Activated CD4-positive, CD25-positive, alpha-beta regulatory T cell treated with anti-CD3 and anti-CD28 coated beads, Interleukin-2, amount 50 U/mL, for 24 hours (primary cell): ENCODE results near the gene PAAF1.

ENCODE experiments used
- ATAC-seq, 2 donors: fragments of 150-1000 bp; cut with Tn5 transposase; one replicate each; pipeline ENCODE4 v1.10.0; 2021; ENCODE audit warnings: mild to moderate bottlenecking in 1 of 2, moderate library complexity in 1 of 2

PAAF1 gene

DNA sequence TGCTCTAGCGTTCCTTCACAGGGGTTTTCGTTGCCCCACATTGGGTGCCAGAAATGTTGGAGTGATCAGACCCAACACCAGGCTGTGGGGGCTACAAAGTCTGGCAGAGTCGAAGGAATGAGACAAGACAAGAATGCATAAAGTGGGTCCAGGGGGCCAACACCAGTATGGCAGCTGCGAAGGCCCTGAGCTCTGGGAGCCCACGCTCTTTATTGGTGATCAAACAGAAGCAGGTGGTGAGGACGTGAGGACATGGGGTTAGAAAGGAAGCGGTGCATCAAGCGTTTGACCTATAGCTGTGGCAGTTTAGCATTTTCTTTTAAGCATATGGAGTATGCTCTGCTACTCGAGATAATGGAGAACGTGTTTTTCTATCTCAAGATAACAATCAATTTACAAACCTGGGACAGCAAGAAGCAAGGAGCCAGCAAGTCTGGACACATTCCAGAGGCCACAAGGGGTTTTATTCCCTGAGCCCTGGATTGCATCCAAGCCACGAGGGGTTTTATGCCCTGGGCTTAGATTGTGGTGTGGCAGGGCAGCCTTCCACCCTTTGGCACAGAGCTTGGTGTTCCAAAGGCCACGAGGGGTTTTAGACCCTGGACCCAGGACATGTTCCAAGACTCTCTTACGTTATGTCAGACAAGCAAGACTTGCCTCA, 70.1 kb downstream of the PAAF1 start:
- no peak for ATAC-seq

DNA sequence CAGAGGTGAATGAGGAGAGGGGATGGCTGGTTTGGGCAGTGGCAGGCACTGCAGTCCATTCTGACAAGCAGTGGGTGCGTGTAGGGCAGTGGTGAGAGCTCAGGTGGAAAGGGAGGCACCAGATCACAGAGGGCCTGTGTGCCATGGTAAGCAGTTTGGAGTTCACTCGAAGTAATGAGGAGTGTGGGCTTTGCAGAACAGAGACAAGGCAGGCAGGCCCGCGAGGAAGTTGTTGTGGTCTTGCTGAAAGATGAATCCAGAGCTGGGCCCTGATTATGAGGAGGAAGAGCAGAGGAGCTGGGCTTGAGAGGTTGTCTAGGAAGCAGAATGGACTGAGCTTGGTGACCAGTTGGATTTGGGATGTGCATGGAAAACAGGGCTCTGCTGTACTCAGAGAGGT, 72.4 kb downstream of the PAAF1 start:
- no peak for ATAC-seq

DNA sequence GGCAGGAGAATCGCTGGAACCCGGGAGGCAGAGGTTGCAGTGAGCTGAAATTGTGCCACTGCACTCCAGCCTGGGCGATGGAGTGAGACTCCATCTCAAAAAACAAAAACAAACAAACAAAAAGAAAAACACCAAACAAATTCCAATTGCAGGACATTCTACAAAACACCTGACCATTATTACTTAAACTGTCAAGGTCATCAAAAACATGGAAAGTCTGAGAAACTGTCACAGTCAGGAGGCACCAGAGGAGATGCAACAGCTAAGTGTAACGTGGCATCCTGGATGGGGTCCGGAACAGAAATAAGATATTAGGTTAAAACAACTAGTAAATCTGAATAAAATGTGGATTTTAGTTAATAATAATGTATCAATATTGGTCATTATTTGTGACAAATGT, 73.1 kb downstream of the PAAF1 start:
- no peak for ATAC-seq

DNA sequence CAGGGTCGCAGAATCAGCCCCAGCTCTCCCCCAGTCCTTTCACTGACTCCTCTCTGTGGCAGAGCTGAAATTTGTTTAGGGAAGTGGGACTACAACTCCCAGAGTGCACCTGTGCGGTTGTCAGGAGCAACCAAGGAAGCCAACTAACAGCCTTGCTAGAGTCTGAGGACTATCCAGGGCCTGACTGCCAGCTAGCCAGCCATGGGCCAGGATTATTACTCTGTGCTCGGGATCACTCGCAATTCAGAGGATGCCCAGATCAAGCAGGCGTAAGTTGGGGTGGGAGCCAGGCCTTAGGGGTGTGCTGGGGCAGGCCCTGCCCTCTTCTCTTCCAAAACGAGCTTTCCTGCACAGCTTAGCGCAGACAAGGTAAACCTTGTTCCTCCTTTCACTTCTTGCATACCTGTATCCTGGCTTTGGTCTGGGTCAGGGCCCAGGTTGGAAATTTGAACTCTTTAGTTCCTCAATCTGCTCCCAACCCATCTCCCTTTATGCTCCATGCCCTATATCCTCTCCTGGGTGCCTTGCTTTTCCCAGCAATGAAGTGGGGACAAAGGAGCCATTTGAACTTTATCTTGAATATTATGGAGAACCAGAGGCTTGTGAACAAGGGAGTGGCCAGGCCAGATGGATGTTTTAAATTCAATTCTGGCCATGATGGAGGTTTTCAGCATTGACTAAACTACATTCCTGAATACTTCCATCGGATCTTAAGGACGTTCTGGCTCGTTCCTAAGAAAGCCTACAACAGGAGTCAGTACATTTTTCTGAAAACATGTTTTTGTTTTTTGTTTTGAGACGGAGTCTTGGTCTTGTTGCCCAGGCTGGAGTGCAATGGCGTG, 74.3 kb downstream of the PAAF1 start, which contains the start of gene DNAJB13:
DNAJB13 (plus strand) TSS at position 158 of the 842 bp plus-strand sequence; CDS start at position 202, 44 bp downstream.
- ATAC-seq, result no peak

DNA sequence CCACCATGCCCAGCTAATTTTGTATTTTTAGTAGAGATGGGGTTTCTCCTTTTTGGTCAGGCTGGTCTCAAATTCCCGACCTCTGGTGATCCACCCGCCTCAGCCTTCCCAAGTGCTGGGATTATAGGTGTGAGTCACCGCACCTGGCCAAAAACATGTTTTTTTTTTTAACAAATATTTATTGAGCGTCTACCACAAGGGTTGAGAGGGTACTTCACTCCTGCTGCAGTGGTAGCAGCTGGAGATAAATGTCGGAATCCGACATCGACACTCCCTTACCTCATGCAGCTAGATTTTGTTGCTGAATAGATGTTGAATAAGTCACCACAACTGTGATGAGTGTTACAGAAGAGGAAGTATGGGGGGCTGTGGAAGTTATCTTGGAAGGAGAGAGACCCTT, 75.0 kb downstream of the PAAF1 start:
- no peak for ATAC-seq

DNA sequence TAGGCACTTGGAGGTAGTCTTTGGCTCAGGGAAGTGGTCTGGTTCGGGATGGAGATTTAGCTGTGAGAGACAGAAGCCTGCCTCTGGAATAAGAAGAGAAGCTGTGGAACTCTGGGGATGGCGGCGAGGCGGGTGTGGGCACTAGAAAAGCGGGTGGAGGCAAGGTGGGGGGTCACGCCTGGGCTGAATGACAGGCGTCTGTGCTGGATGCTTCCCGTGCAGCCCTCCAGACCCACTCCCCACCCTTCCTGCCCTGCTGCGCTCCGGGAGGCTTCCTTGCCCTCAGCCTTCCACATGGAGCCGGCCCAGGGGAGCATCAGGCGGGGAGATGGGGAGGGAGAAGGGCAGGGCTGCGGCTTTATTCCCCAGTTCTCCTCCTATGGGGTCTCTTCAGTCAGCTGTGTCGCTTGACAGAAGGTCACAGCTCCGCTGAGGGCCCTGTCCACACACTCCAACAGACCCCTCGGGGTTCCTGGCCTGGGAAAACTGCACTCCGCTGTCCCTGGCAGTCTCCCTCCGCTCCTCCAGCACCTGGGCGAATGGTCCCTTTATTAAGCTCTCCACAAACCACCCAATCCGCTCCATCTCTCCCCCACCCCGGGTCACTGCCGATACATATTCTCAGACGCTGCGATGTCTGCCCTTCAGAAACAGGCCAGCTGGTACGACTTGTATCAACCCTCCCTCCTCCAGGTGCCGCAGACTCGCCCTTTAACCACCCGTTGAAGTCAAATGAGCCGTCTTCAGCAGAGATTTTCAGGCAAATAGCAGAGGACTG, 80.3 kb downstream of the PAAF1 start:
- ATAC-seq, result no peak

DNA sequence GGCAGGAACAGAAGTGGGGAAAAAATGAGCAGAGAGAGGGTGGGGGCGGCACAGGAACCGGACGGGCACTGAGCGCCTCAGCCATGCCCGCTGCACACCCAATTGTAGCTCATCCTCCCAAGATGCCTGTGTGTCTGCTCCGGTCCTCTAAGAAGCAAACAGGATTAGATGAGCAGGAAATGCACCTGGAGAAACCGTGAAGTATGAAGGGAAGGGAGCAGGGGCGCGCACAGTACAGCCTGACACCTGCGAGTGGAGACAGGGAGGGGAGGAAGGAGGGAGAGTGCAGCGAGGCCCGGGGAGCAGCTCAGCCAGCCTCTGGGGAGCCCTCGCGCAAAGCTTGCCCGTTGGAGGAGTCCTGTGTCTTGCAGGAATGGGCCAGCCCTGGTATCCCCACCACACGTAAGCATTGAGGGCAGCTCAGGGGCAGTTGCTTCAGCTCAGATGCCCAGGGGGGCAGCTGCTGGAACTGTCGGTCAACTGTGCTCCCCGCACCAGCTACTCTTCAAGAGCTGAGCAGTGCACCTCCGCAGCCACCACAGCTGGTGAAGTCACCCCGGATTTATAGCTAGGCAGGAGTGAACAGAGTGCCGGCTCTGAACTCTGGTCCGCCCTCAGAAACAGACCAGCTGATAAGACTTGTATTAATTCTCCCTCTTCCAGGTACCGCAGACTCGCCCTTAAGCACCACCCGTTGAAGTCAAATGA, 81.0 kb downstream of the PAAF1 start:
- no peak for ATAC-seq

DNA sequence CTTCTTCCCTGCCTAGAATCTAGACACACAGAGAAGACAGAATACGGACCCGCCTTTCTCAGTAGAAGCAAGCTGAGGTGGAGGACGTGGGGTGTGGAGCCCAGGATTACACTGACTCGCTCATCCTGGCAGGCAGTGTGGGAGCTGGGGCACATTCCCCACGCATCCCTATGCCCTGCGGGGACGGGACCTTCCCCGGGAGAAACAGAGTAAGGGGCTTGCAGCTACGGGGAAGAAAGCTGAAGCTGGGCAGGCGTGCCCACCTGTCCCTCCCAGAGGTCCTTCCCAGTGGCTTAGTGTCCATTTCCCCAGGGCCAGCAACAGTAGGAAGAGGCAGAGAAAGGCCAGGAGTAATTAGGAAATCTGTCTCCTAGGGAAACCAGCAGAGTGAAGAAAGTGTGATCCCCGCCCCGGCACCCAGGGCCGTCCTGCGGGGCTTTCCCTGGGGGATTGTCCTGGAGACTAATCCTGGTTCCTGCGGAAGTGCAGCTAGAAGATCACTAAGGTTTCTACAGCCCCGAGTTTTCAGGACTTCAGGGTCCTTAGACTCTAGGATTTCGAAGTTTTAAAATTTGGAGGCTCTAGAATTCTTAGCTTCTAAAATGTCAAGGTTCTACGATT, 81.8 kb downstream of the PAAF1 start:
- no peak for ATAC-seq

DNA sequence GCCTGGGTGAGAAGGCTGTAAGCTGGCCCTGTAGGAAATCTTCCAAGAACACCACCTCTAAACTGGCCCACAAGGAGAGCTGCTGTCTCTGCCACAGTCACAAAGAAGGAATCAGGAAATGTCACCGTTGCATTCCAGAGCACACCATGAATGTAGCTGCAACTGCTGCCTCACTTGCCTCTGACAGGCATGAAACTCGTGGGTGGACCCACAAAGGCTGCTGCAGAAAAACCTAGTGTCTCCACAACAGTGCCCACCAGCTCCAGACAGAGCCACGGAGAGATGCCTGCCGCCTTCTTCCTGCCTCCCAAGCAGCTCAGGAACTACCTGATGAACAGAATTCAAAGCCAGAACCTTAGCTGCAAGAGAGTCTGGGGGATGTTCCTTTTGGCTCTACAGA, 84.5 kb downstream of the PAAF1 start:
- no peak for ATAC-seq

DNA sequence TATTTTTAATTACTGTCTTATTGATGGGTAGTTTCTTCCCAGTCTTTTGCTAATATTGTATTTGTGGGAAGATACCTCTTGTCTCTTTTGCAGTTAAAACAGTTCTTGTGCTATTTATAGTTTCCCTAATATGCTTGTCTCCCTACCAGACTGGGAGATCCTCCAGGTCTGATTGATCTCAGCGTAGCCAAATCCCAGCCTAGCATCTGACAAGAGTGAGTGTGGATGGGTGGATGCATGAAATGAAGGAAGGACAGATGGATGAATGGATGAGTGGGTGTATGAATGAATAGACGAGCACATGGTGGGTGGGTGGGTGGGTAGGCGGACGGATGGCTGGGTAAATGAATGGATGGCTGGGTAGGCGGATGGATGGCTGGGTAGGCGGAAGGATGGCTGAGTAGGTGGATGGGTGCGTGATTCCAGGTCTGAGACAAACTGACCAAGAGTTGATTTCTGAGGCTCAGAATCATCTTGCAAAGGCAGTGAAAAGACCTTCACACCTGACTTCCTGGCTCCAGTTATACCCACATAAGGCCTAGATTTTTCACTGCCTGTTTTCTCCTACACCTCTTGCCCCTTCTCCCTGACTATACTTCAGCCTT, 85.4 kb downstream of the PAAF1 start:
- ATAC-seq, result no peak

DNA sequence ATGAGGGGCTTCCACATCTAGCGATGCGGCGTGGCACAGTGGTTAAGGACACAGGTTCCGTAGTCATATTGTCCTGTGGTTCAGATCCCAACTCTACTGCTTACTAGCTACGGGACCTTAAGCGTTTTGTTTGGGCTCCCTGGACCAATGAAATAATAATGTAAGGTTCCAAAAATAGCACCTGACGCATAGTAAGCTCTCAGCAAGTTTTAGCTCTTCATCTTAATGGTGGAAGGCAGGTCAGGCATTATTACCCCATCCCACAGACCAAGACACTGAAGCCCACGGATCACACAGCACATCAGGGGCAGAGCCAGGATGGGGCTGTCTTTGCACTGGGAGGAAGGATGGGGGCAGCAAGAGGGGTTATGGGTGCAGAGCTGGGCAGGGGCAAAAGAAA, 87.1 kb downstream of the PAAF1 start:
- ATAC-seq, result no peak

DNA sequence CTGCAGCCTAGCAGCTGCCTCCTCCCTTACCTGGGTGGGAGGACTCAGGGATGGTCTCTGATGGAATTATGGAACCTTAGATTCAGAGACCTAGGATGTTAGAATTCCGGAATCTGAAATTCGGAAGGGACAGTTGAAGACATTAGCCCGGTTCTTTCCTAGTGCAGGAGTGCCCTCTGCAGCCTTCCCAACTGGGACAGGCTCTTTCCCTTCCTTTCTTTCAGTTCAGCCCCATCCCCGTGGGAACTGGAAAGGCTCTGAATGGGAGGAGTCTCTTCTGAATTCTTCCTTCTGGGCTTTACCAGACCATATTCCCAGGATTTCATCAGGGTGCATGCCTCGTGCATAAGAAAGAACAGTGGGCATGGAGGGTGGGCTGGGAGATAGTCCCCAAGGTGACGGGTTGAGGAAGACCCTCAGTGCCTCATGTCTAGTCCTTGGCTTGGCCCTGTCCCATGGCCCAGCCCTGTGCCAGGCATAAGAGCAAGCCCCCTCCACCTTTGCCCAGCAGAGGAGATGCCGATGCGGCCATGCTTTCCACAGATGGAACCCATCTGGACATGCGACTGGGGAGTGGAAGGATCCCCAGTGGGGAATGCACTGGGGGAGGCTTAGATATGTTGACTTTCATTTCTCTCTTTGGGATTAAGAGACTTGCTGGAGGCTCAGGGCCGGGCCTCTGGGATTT, 88.4 kb downstream of the PAAF1 start:
- ATAC-seq, result no peak

DNA sequence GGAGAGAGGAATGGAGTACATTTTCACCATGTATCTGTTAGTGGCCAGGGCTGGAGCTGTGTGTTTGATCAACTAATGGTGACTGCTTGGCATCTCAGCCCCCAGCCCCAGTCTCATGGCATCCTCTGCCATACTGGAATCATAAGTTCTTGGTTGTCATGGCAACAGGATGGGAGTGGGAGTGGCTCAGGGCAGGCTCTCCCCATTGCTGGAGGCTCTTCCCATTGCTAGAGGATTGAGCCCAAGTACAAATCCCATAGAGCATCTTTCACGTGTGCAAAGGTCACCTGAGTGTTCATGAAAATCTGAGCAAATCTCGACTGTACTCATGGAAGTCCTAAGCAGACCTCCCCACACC, 88.9 kb downstream of the PAAF1 start:
- no peak for ATAC-seq

DNA sequence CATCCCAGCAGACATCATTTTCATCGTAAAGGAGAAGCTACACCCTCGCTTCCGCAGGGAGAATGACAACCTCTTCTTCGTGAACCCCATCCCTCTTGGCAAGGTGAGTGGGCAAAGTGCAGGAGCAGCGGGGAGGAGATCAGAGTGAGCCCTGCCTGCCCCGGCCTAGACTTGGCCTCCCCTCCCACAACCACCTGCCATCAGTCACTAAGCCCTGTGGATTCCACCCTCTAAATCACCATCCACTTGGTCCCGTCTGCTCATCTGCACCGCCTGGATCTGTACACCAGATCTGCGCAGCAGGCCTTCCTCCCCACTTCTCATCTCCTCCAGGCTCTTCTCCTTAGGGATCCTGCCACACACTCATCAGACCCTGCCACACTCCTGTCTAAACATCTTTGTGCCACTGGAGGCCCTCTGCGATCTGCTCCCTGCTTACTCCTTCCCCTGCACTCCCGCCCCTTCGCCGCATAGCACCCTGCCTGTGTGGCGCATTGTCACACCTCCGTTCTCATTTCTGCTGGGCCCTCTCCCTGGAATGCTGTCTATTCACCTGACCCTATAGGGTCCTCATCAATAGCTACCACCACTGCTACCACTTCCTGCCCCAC, 91.7 kb downstream of the PAAF1 start:
- ATAC-seq, result no peak

DNA sequence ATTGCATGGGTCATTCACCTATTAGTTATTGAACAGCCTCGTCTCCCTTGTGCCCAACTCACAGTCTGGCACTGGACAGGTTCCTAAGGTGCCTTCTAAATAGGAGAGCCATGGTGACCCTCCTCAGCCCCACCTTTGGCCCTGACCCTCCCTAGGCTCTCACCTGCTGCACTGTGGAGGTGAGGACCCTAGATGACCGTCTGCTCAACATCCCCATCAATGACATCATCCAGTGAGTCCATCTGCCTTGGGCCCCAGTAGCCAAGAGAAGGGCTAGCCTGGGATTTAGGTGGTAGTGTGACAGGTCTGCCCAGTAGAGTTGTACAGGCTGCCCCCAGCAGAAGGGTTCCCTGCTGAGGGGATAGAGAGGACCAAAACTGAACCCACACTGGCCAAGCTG, 92.3 kb downstream of the PAAF1 start:
- no peak for ATAC-seq

DNA sequence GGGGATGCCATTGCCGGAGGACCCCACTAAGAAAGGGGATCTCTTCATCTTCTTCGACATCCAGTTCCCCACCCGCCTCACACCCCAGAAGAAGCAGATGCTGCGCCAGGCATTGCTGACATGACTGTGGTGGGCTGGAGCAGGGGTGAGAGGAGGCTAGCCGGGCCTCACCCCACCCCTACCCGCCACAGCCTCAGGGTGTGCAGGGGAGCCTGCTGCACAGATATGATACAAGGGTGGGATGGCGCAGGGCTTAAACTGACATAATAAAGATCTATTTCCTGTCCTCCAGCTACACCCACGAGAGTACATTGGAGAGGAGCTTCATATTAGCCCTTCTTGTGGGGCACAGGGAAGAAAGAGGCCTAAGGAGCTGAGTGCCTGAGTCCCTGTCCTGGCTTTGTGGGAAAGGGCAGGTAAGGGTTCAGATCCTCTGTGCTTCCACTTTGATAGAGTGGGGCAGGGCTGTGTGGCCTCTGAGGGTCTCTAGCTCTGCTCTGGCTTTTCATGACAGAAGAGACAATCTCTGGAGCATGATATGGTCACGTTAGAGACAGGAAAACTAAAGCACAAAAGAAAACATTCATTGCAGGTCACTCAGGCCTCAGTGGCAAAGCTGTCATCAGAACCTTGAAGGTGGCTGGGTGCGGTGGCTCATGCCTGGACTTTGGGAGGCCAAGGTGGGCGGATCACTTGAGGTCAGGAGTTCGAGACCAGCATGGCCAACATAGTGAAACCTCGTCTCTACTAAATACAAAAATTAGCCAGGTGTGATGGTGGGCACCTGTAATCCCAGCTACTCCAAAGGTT, 93.4 kb downstream of the PAAF1 start:
- peak in 1 of 2 donors; percentile 12 for ATAC-seq

DNA sequence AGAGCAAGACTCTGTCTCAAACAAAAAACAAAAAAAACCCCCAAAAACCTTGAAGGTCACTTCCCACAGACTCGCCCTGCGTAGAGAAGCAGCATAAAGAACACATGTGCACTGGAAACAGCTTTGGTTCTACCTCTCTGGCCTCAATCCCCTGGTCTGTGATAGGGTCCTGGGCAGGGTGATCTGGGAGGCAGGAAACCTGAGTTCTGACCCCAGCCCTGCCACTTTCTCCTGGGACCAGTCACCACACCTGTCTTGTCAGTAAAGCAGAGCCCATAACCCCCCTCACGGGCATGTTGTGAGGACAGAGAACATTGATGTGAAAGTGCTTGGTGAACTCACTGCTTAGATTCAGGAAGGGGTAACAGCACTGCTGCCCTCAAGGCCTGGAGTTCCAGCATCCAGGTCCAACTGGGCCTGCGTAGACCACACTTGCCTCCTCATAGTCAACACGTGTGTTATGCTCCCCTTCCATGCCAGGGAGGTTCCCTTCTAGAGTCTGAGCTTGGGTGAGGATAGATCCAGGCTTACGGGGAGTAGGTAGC, 94.4 kb downstream of the PAAF1 start:
- no peak for ATAC-seq

DNA sequence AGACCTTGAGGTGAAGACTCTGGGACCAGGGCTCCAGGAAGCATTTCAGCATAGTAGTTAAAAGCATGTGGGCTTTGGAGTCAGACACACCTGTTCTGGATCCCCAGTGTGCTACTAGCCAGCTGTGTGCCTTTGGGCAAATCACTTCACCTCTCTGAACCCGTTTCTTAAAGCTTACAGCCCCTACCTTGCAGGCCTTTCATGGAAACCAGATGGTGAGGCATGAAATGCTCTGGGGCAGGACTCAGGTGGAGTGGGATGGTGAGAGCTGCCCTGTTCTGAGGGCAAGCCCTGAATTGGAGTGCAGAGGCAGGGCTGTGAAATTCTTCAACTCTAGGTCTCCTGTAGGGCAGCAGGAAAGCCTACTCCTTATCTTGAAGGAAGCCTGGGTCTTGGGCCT, 95.4 kb downstream of the PAAF1 start:
- ATAC-seq, result no peak

DNA sequence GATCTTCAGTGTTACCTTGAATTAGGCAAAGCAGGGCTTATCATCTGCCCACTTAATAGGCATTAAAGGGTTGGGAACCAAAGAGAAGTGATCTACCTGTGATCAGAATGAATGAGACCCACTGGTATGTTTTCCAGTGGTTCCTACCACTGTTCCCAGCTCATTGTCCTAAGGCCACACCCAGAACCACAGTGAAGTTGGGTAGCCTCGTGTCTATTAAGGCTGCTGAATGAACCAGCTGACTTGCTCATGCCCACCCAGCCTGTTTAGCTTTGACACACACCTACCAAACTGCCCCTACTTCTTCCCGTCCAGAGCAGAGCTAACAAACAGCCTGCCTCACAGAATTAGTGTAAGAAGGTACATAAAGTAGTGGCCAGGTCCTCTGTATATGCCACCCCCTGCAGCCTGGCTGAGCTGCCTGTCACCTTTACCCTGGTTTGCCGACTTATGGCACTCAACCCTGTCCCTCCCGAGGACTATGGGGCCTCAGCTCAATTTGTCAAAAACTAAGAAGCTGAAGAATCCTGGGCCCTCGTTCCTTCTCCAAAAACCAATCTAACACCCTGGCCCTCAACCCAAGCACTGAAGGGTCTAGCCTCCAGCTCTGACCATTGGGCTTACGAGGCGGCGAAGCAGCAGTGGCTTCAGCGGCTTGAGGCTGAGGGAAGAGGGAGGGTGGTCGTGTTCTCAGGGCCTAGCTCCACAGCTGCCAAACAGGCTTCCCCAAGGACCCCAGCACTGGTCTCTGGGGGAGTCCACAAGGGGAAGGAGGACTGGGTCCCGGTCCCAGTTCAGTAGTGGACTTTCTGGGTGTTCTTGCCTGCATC, 96.0 kb downstream of the PAAF1 start:
- no peak for ATAC-seq
